Endothelial cell (in vitro differentiated cells): Measurements from ENCODE around the gene TMEM151B. TPM values are rescaled to one million over a fixed set of nuclear protein-coding genes. Genes with fewer than 3 reads are reported as not detected.
A peak's percentile ranks its signal among the peaks of the same experiment; 100 is the strongest.

Source experiments
- DNase-seq: peaks from one replicate; pipeline ENCODE4 v3.0.0; 2021; ENCODE audit warnings: low spot score
- H3K27ac Mint-ChIP-seq: one replicate; pipeline ENCODE4 v1.8.0; 2021; ENCODE audit warnings: mixed read lengths, inconsistent platforms; ENCODE audit not compliant: unreplicated experiment
- H3K27me3 Mint-ChIP-seq: one replicate; pipeline ENCODE4 v1.8.0; 2021; ENCODE audit warnings: mild to moderate bottlenecking, moderate library complexity, mixed read lengths, inconsistent platforms; ENCODE audit not compliant: unreplicated experiment
- H3K36me3 Mint-ChIP-seq: one replicate; pipeline ENCODE4 v1.8.0; 2021; ENCODE audit warnings: mild to moderate bottlenecking, low read depth, mixed read lengths, inconsistent platforms; ENCODE audit not compliant: unreplicated experiment
- H3K4me1 Mint-ChIP-seq: one replicate; pipeline ENCODE4 v1.8.0; 2021; ENCODE audit warnings: mild to moderate bottlenecking, mixed read lengths, inconsistent platforms; ENCODE audit not compliant: unreplicated experiment
- H3K4me3 Mint-ChIP-seq: one replicate; pipeline ENCODE4 v1.8.0; 2021; ENCODE audit warnings: mild to moderate bottlenecking, mixed read lengths, inconsistent platforms; ENCODE audit not compliant: unreplicated experiment
- H3K9me3 Mint-ChIP-seq: one replicate; pipeline ENCODE4 v1.8.0; 2021; ENCODE audit warnings: mixed read lengths, inconsistent platforms; ENCODE audit not compliant: unreplicated experiment
- total RNA-seq: library from RNA; stranded (reverse); fragmentation: NEBNext Ultra II Directional; extraction: Animal tissue kit (Norgen Biotek cat#: 25700); gene quantifications from one replicate; pipeline ENCODE4 v1.2.1, GENCODE V29; 2021; ENCODE audit not compliant: unreplicated experiment
- TF ChIP-seq, protein P1 (sequence below): fragments of 200-600 bp; sonication (generic); IDR thresholded peaks from one replicate; pipeline ENCODE4 v1.5.0; 2021; ENCODE audit warnings: antibody characterized with exemption; ENCODE audit not compliant: unreplicated experiment

TMEM151B gene
- total RNA-seq, 1 donor from 2014 or later, result 0.28 TPM

DNA sequence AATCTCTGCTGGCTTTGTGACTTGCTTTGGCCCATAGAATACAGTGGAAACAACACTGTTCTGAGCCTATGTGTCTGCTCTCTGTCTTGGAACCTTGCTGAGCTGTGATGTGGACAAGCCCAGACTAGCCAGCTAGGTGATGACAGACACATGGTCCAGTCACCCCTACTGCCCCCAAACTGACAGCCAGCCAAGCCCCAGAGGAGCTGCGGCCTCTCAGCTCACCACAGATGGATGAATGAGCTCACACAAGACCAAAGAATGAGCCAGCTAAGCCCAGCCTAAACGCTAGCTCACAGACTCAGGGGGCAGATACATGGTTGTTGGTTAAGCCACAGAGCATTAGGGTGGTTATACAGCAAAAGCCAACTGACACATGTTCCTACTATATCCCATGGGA is 38.8 kb downstream of the TMEM151B start:
- no peaks in the 10 kb centered on the region for H3K9me3 Mint-ChIP-seq
- peak overlapping the region; percentile 21 for H3K4me3 Mint-ChIP-seq
- TF ChIP-seq, protein P1, sequence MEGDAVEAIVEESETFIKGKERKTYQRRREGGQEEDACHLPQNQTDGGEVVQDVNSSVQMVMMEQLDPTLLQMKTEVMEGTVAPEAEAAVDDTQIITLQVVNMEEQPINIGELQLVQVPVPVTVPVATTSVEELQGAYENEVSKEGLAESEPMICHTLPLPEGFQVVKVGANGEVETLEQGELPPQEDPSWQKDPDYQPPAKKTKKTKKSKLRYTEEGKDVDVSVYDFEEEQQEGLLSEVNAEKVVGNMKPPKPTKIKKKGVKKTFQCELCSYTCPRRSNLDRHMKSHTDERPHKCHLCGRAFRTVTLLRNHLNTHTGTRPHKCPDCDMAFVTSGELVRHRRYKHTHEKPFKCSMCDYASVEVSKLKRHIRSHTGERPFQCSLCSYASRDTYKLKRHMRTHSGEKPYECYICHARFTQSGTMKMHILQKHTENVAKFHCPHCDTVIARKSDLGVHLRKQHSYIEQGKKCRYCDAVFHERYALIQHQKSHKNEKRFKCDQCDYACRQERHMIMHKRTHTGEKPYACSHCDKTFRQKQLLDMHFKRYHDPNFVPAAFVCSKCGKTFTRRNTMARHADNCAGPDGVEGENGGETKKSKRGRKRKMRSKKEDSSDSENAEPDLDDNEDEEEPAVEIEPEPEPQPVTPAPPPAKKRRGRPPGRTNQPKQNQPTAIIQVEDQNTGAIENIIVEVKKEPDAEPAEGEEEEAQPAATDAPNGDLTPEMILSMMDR, result no peak
- no peak for DNase-seq
- H3K36me3 Mint-ChIP-seq, result peaks cover 36% of the 10 kb centered on the region
- no peak overlapping the region for H3K27ac Mint-ChIP-seq
- peaks cover 5% of the 10 kb centered on the region for H3K27me3 Mint-ChIP-seq
- peaks cover 11% of the 10 kb centered on the region for H3K4me1 Mint-ChIP-seq

DNA sequence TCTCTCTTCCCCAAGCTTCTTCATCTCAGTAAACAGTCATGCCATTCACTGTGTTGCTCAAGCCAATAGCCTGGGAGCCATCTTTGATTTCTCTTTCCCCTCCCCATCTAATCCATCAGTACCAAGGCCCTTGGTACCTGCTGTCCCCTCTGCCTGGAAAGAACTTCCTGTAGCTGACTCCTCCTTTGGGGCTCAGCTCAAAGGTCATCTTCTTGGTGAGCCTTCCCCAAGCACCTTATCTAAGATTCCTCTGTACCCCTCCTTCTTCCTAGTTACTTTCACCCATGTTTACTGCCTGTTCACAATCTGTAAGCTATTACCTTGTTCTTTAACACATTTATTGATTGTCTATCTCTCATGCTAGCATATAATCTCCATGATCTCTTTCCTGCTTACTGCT is 39.4 kb downstream of the TMEM151B start:
- no peaks in the 10 kb centered on the region for H3K9me3 Mint-ChIP-seq
- no peak overlapping the region for H3K4me3 Mint-ChIP-seq
- peaks cover 36% of the 10 kb centered on the region for H3K36me3 Mint-ChIP-seq
- H3K4me1 Mint-ChIP-seq, result peaks cover 11% of the 10 kb centered on the region
- TF ChIP-seq, protein P1, result no peak
- DNase-seq, result no peak
- no peak overlapping the region for H3K27ac Mint-ChIP-seq
- peaks cover 5% of the 10 kb centered on the region for H3K27me3 Mint-ChIP-seq

DNA sequence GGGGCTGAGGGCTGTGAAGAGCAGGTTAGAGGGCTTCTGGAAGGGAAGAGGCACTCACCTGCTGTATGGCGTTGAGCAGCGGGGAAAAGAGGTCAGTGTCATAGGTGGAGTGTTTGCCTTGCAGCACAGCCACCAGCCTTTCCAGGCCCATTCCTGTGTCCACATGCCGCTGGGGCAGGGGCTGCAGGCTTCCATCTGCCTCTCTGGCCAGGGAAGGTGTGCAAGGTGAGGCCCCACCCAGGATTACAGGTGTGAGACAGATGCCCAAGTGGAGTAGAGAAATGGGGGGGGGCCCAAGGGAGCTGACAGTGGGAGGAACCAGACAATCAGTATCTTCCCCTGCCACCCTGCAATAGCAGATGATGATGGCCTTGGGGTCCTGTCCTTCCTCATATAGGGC is 40.0 kb downstream of the TMEM151B start:
- TF ChIP-seq, protein P1, result no peak
- H3K27me3 Mint-ChIP-seq, result peaks cover 5% of the 10 kb centered on the region
- H3K36me3 Mint-ChIP-seq, result peaks cover 36% of the 10 kb centered on the region
- peak overlapping the region; percentile 28 for H3K4me3 Mint-ChIP-seq
- peaks cover 11% of the 10 kb centered on the region for H3K4me1 Mint-ChIP-seq
- no peaks in the 10 kb centered on the region for H3K9me3 Mint-ChIP-seq
- DNase-seq, result no peak
- no peak overlapping the region for H3K27ac Mint-ChIP-seq

DNA sequence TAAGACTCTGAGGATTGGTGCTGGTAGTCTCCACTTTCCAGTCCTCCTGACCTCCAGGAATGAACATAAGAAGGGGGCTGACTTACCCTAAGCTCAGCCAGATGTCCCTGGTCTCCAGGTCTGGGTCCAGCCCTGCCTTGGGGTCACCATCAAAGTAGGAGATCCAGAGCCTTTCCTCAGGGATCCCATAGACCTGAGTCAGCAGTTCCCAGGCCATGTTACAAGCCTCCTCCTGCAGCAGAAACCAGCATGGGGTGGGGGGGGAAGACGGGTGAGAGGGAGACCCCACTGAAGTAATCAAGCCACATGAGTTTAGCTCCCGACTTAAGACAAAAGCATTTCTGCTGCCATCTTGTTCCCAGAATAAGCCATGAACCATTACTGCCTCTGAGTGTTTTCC is 41.1 kb downstream of the TMEM151B start:
- TF ChIP-seq, protein P1, result no peak
- peaks cover 30% of the 10 kb centered on the region for H3K36me3 Mint-ChIP-seq
- H3K4me1 Mint-ChIP-seq, result peaks cover 11% of the 10 kb centered on the region
- H3K27me3 Mint-ChIP-seq, result peaks cover 5% of the 10 kb centered on the region
- no peaks in the 10 kb centered on the region for H3K9me3 Mint-ChIP-seq
- no peak overlapping the region for H3K27ac Mint-ChIP-seq
- H3K4me3 Mint-ChIP-seq, result peak overlapping the region; percentile 97
- no peak for DNase-seq

DNA sequence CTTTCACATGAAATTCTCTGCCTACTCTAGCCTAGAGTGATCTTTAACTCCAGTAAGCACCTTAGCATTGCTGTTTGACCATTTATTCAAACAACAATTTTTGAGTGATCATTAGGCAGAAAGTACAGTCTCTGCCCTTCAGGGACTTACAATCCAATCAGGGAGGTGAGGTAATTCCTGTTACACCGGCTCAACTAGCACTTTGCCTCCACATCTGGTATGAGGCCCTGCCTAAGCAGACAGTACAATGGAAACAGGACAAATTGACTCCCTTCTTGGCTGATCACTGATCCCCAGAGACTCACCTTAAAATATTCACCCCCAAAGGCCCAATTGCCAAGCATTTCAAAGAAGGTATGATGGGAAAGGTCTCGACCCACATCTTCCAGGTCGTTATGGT is 41.5 kb downstream of the TMEM151B start:
- no peak for DNase-seq
- Mint-ChIP-seq H3K9me3 (no peaks in the 10 kb centered on the region), H3K27me3 (peaks cover 5% of the 10 kb centered on the region), H3K36me3 (peaks cover 30% of the 10 kb centered on the region), H3K4me3 (peak overlapping the region; percentile 97), H3K4me1 (peaks cover 11% of the 10 kb centered on the region), H3K27ac (no peak overlapping the region)
- TF ChIP-seq, protein P1, result no peak
